SK-N-SH treated with all-trans-retinoic acid at 6 μM for 48 hours (cell line): Measurements from ENCODE around the gene RACK1.

Source experiments
- BACH2 ChIP-seq: fragments of 250-450 bp; sonication (Bioruptor Pico); IDR thresholded peaks from 2 replicates; pipeline ENCODE4 v1.9.0; 2021; ENCODE audit warnings: mild to moderate bottlenecking, borderline replicate concordance
- ESRRG ChIP-seq: fragments of 250-450 bp; sonication (Bioruptor Pico); IDR thresholded peaks from 2 replicates; pipeline ENCODE4 v1.6.1; 2021; ENCODE audit warnings: mild to moderate bottlenecking
- POU6F1 ChIP-seq: fragments of 250-450 bp; sonication (Bioruptor Pico); IDR thresholded peaks from 2 replicates; pipeline ENCODE4 v1.8.0; 2021; ENCODE audit warnings: low read depth, mild to moderate bottlenecking, moderate library complexity, borderline replicate concordance
- ZC3H10 ChIP-seq: fragments of 250-450 bp; sonication (Bioruptor Pico); IDR thresholded peaks from 2 replicates; pipeline ENCODE4 v1.5.1; 2021; ENCODE audit warnings: mild to moderate bottlenecking, moderate library complexity

DNA sequence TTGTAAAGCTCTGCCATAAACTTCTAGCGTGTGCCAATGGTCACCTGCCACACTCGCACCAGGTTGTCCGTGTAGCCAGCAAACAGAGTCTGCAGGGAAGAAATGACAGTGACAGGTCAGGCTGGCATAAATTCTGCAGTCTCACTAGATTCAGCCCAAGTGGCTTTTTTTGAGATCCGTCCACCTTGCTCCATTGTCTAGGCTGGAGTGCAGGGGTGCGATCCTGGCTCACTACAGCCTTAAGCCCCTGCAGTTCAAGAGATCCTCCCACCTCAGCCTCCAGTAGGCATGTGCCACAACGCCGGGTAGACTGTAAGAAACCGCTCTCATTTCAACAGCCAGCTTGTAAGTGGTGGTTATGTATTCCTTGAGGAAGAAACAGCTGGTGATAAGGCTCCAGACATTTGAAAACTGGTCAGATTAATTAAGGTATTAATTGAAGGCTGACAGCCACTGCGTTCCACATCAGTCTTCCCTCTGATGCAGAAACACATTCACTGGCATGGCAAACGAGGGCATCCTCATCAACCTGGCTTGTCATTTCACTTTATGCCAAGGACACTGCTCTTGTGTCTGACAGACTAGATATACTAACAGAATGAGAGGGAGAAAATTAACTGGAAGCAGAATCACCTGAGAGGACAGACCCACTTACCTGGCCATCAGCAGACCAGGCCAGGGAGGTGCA is 6.6 kb downstream of the RACK1 start:
- no peak for TF ChIP-seq POU6F1 (CRISPR knock-in tag)
- no peak for TF ChIP-seq BACH2
- no peak for TF ChIP-seq ZC3H10 (CRISPR knock-in tag)
- no peak for TF ChIP-seq ESRRG (CRISPR knock-in tag)
